HepG2 (cell line): ENCODE results near the gene MAT2A. TPM values are rescaled to one million over a fixed set of nuclear protein-coding genes. Genes with fewer than 3 reads are reported as not detected.

Source experiments
- E2F5 ChIP-seq: sonication (generic); formaldehyde crosslinking; conservative IDR thresholded peaks from 2 replicates; pipeline ENCODE4 v1.4.0; 2020; ENCODE audit warnings: missing genetic modification reagents
- FOXA1 ChIP-seq, 2 experiments: fragments of 450-650 bp in 1 of 2; sonication (generic) in 1 of 2; formaldehyde crosslinking in 1 of 2; IDR thresholded peaks; 2 replicates each; pipeline versions ENCODE4 v1.4.0 to v1.6.1; 2016 to 2020; ENCODE audit warnings: missing genetic modification reagents in 1 of 2
- HHEX ChIP-seq: IDR thresholded peaks from 2 replicates; pipeline ENCODE4 v1.6.1; 2016; ENCODE audit warnings: control low read depth
- KLF11 ChIP-seq: IDR thresholded peaks from 2 replicates; pipeline ENCODE4 v1.6.1; 2016; ENCODE audit warnings: missing compliant biosample characterization
- KLF12 ChIP-seq: sonication (generic); formaldehyde crosslinking; IDR thresholded peaks from 2 replicates; pipeline ENCODE4 v1.4.0; 2020; ENCODE audit warnings: missing genetic modification reagents, borderline replicate concordance
- MAZ ChIP-seq, 2 experiments: sonication (generic) in 1 of 2; formaldehyde crosslinking in 1 of 2; IDR thresholded peaks; 2 replicates each; pipeline versions ENCODE4 v1.5.0 to v1.6.1; 2012 to 2020; ENCODE audit warnings: low read depth in 2 of 2, mild to moderate bottlenecking in 2 of 2, borderline replicate concordance in 1 of 2, improper control_type of control experiment in 1 of 2, low read length in 1 of 2, missing genetic modification reagents in 1 of 2, moderate library complexity in 1 of 2
- PAXIP1 ChIP-seq: sonication (generic); formaldehyde crosslinking; conservative IDR thresholded peaks from 2 replicates; pipeline ENCODE4 v1.4.0; 2020; ENCODE audit warnings: mild to moderate bottlenecking, missing genetic modification reagents, moderate library complexity
- RFX5 ChIP-seq: IDR thresholded peaks from 2 replicates; pipeline ENCODE4 v1.6.1; 2011; ENCODE audit warnings: low read depth, low read length, improper control_type of control experiment
- SOX13 ChIP-seq, 3 experiments: fragments of 450-650 bp in 1 of 3; sonication (generic) in 1 of 3; formaldehyde crosslinking in 1 of 3; IDR thresholded peaks in 2 of 3; conservative IDR thresholded peaks in 1 of 3; 2 replicates each; pipeline versions ENCODE4 v1.5.0 to v1.6.1; 2016 to 2020; ENCODE audit warnings: antibody characterized with exemption in 1 of 3, mild to moderate bottlenecking in 1 of 3, missing compliant biosample characterization in 1 of 3, missing genetic modification reagents in 1 of 3, moderate library complexity in 1 of 3
- ZNF225 ChIP-seq: sonication (generic); formaldehyde crosslinking; IDR thresholded peaks from 2 replicates; pipeline ENCODE4 v1.4.0; 2020; ENCODE audit warnings: mild to moderate bottlenecking, missing genetic modification reagents
- ZNF639 ChIP-seq: conservative IDR thresholded peaks from 2 replicates; pipeline ENCODE4 v1.6.1; 2018; ENCODE audit warnings: missing genetic modification reagents
- polyA plus RNA-seq, 8 experiments: library from polyadenylated mRNA; depleted of rRNA in 3 of 8; stranded (reverse) in 7 of 8; unstranded in 1 of 8; fragments of >200 nt; fragmentation: Illumina TruSeq in 4 of 8; extraction: Trizol in 4 of 8; gene quantifications; 2 replicates each; pipeline versions ENCODE4 v1.2.1 to v1.2.3, GENCODE V29; 2011 to 2016; ENCODE audit warnings: low read depth in 4 of 8, missing spikeins in 1 of 8, mixed read lengths in 1 of 8; ENCODE audit not compliant: insufficient read depth in 1 of 8
- total RNA-seq, 5 experiments: library from RNA; depleted of rRNA; stranded (reverse); fragments of >200 nt; fragmentation: Illumina TruSeq; extraction: Trizol; gene quantifications; 2 replicates each; pipeline ENCODE4 v1.2.3, GENCODE V29; 2016; ENCODE audit warnings: low read depth in 1 of 5
- TF ChIP-seq, protein P1 (sequence below), 2 experiments: sonication (generic) in 1 of 2; formaldehyde crosslinking in 1 of 2; IDR thresholded peaks; 2 replicates each; pipeline versions ENCODE4 v1.4.0 to v1.6.1; 2016 to 2020; ENCODE audit warnings: borderline replicate concordance in 1 of 2, low read depth in 1 of 2, mild to moderate bottlenecking in 1 of 2, missing genetic modification reagents in 1 of 2
- TF ChIP-seq, protein P2 (sequence below): sonication (generic); formaldehyde crosslinking; IDR thresholded peaks from 2 replicates; pipeline ENCODE4 v1.5.0; 2020; ENCODE audit warnings: mild to moderate bottlenecking, missing genetic modification reagents, moderate library complexity

The MAT2A gene
- total and polyA plus RNA-seq, 2 of the 13 experiments (the other 11 are each of a cell fraction or from before 2014, with no cell fraction given): 155 to 331 TPM

DNA sequence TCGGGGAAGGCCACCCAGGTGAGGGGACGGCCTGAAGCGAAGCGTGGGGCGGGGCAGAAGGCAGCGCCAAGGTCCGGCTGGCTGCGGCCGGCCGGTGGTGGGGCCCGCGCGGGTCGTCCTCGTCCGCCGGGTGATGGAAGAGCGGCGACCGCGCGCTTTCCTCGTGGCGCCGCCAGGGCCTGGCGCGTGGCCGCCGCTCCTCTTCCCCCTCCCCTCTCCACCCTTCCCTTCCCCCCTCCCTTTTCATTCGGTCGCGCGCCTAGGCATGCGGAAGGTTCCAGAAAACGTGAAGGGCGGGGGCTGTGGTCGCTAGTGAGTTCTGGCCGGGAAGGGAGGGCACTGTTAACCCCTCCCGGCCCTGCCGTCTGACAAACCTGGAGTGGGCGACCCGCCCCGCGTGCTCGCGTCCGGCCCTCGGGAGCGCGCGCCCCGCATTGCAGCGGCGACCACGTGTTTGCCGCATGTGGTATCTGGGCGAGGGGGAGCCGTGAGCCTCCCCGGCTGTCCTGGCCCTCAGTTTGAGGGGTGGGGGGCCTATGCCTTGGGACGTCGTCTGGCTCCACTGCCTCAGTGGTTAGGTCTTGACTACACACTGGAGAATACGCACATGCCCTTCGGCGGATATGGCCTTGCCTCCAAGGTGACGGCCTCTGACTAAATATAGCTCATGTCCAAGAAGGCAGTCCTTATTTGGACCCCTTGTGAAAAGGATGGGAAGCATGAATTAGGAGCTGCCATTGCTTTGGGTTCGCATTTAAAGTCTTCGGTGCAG is 579 bp downstream of the MAT2A start (continued):
- TF ChIP-seq, protein P1, sequence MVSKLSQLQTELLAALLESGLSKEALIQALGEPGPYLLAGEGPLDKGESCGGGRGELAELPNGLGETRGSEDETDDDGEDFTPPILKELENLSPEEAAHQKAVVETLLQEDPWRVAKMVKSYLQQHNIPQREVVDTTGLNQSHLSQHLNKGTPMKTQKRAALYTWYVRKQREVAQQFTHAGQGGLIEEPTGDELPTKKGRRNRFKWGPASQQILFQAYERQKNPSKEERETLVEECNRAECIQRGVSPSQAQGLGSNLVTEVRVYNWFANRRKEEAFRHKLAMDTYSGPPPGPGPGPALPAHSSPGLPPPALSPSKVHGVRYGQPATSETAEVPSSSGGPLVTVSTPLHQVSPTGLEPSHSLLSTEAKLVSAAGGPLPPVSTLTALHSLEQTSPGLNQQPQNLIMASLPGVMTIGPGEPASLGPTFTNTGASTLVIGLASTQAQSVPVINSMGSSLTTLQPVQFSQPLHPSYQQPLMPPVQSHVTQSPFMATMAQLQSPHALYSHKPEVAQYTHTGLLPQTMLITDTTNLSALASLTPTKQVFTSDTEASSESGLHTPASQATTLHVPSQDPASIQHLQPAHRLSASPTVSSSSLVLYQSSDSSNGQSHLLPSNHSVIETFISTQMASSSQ (IDR thresholded peaks at IDR 0.05; ENCODE audit: low read depth): no peak
- TF ChIP-seq, protein P1 (CRISPR knock-in tag; IDR thresholded peaks at IDR 0.05; ENCODE audit: borderline replicate concordance): peak; percentile 27; the same call in 1 of the 2 replicates
- TF ChIP-seq, protein P2, sequence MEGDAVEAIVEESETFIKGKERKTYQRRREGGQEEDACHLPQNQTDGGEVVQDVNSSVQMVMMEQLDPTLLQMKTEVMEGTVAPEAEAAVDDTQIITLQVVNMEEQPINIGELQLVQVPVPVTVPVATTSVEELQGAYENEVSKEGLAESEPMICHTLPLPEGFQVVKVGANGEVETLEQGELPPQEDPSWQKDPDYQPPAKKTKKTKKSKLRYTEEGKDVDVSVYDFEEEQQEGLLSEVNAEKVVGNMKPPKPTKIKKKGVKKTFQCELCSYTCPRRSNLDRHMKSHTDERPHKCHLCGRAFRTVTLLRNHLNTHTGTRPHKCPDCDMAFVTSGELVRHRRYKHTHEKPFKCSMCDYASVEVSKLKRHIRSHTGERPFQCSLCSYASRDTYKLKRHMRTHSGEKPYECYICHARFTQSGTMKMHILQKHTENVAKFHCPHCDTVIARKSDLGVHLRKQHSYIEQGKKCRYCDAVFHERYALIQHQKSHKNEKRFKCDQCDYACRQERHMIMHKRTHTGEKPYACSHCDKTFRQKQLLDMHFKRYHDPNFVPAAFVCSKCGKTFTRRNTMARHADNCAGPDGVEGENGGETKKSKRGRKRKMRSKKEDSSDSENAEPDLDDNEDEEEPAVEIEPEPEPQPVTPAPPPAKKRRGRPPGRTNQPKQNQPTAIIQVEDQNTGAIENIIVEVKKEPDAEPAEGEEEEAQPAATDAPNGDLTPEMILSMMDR: peak; percentile 32; the same call in 1 of the 2 replicates
- TF ChIP-seq MAZ (IDR thresholded peaks at IDR 0.05; ENCODE audit: borderline replicate concordance, low read depth, low read length) (no peak; the same call in 1 of the 2 replicates), MAZ (CRISPR knock-in tag; IDR thresholded peaks at IDR 0.05; ENCODE audit: low read depth) (peak; percentile 88), E2F5 (CRISPR knock-in tag) (no peak; the same call in 1 of the 2 replicates), SOX13 (IDR thresholded peaks at IDR 0.05) (no peak), SOX13 (CRISPR knock-in tag; conservative IDR thresholded peaks at IDR 0.05 in 1 of 2, IDR thresholded peaks at IDR 0.05 in 1 of 2) (peak; percentile 25 to 36; a peak in 1 of 4 replicates), ZNF225 (peak; percentile 88), FOXA1 (IDR thresholded peaks at IDR 0.05) (no peak), FOXA1 (CRISPR knock-in tag; IDR thresholded peaks at IDR 0.05) (no peak), ZNF639 (CRISPR knock-in tag) (no peak), RFX5 (no peak), KLF11 (CRISPR knock-in tag) (peak; percentile 79), PAXIP1 (no peak), HHEX (no peak), KLF12 (CRISPR knock-in tag) (no peak)
